ENCODE measurements around the gene NINJ1. TPM values are rescaled to one million over a fixed set of nuclear protein-coding genes. Genes with fewer than 3 reads are reported as not detected.

NINJ1 gene
- total and polyA plus RNA-seq, 2 donors (not counting 1 experiment from before 2014, with no cell fraction given): 8.3 to 13.2 TPM

DNA sequence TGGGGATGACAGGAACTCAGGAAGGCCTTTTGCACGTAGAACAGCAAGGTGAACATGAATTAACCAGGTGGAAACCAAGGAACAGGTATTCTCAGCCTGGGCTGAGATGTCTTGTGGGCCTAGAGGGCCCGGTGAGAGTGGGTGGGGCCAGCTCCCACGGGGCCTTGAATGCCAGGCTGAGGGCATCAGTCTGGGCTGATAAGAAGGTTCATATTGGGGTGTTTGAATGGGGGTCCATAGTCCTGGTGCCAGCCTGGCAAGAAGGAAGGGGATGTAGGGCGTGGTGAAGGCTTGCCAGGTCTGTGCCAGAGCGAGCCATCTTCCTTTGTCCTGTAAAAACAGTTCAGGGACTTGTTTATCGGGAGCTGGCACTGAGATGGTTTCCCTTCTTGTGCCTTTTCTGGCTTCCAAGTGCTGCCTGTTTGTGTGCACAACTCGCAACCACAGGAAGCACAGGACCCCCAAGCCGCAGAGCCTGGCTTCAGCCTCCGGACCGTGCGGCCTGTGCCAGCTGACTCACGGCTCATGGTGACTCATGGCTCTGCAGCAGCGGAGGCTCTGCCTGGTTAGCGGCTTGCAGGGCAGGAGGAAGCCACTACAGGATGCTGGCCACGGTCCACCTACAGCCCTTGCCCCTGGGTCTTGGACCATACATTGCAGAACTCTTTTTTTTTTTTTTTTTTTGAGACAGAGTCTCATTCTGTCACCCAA, 35.7 kb downstream of the NINJ1 start:
- TF ChIP-seq EZH2 (IDR thresholded peaks at IDR 0.05; ENCODE audit: borderline replicate concordance, insufficient read depth, low read depth, low read length, poor library complexity, severe bottlenecking) (no peak), CTCF (IDR thresholded peaks at IDR 0.05) (no peak)
- intact Hi-C loops (cut with micrococcal nuclease): loop anchor here (5.0 to 10.0 kb wide), 2 partner anchors 96 to 984 kb away; partner anchors contain the start of gene SPTLC1
- Histone ChIP-seq H3K79me2 (ENCODE audit: control insufficient read depth, insufficient read depth, low read length) (peaks cover 41% of the 10 kb centered on the region), H3K4me3 (ENCODE audit: control extremely low read depth in 1 of 5, extremely low read depth in 1 of 5, insufficient read depth in 1 of 5, low read depth in 2 of 5, low read length in 4 of 5) (no peak overlapping the region), H3K9ac (ENCODE audit: low read length) (no peak overlapping the region), H3K36me3 (replicated peaks in 1 of 2; ENCODE audit: control extremely low read depth in 1 of 2, control insufficient read depth in 1 of 2, extremely low read depth in 1 of 2, insufficient read depth in 2 of 2, low read length in 1 of 2) (no peaks in the 10 kb centered on the region), H3K4me1 (ENCODE audit: control insufficient read depth in 2 of 2, insufficient read depth in 2 of 2, low read length in 2 of 2) (peaks cover 41 to 54% of the 10 kb centered on the region in 2 donors), H4K20me1 (ENCODE audit: control insufficient read depth, insufficient read depth, low read length, poor library complexity, severe bottlenecking) (peaks cover 9% of the 10 kb centered on the region), H3K9me3 (ENCODE audit: control extremely low read depth in 1 of 3, control insufficient read depth in 2 of 3, insufficient read depth in 1 of 3, low read length in 2 of 3) (no peaks in the 10 kb centered on the region), H3K4me2 (replicated peaks; ENCODE audit: low read depth, low read length, poor library complexity, severe bottlenecking) (peak overlapping the region; percentile 76), H3K27me3 (replicated peaks in 1 of 4; ENCODE audit: control extremely low read depth in 1 of 4, control insufficient read depth in 3 of 4, insufficient read depth in 4 of 4, low read length in 3 of 4) (no peaks in the 10 kb centered on the region), H2AFZ (ENCODE audit: insufficient read depth, low read depth, low read length, poor library complexity, severe bottlenecking) (peak overlapping the region; percentile 49), H3K27ac (ENCODE audit: low read length in 2 of 2) (peak overlapping the region; percentile 5 to 23)
- WGBS (ENCODE audit: insufficient coverage): 5% methylated on average over 14 of the region's 15 CpGs
- H3K27ac Mint-ChIP-seq: peak overlapping the region; percentile 69
- H3K4me3 Mint-ChIP-seq: peak overlapping the region; percentile 87
- no peak for ATAC-seq (ENCODE audit: low read depth)
- H3K4me1 Mint-ChIP-seq: peaks cover 51% of the 10 kb centered on the region
- DNase-seq: peak; percentile 42
- no peaks in the 10 kb centered on the region for H3K27me3 Mint-ChIP-seq
- ChIA-PET POLR2A (interaction anchor here (0.6 to 1.1 kb wide), 3 partner anchors 14 to 56 kb away, joined by 3 to 10 read pairs (median 7); no protein-coding TSS in a partner anchor), CTCF (interaction anchor here (0.6 to 4.7 kb wide), 6 partner anchors 9 to 94 kb away, joined by 3 to 25 read pairs (median 3); no protein-coding TSS in a partner anchor)
- H3K9me3 Mint-ChIP-seq (ENCODE audit: insufficient read depth): peaks cover under 1% of the 10 kb centered on the region
